SIG-M5 treated with dmso at 0.1 percent for 504 hours (cell line): ENCODE data around the gene TMEFF1.

ENCODE experiments used
- DNase-seq: peaks from one replicate; lab custom pipeline; 2025; ENCODE audit not compliant: unreplicated experiment; lab: John Stamatoyannopoulos, UW

The TMEFF1 gene

DNA sequence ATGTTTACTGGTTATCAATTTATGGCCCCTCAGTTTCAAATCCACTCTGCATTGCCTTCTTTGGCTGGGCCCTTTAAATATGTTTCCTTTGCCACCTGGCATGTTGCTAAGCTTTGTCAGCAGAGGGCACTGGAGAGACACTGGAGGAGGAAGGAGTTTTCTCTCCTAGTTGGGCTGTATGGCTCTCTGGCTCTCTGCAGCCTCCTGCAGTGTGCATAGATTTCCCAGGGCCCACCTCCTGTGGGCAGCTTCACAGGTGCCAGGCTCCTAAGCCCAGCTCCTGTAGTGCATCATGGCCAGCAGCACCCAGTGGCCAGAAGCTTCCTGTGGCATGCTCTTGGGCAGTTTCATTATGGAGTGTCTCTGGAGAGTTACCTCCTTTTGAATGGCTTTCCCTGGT lies 128.3 kb downstream of the TMEFF1 start:
- peak; percentile 74 for DNase-seq

GRCh38 chr9:100602342-100602801 lies 129.4 kb downstream of the TMEFF1 start:
- DNase-seq = peak; percentile 54

DNA sequence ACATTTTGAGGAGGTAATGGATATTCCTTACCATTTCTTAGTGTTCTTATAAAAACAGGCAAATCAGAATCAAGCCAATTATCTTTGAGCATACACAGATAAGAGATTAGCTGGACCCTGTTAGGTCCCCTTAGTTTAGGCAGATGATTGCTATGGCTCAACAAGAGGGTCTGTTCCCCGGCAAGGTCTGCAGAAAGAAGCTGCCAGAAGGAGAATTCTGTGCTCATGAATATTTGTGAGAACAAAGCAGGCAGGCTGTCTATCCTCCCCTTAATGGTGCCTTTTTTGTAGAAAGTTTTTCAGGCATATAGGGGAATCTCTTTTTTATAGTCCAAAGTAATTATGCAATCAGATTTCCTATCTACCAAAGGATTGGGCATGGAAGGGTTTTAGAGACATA lies 132.5 kb downstream of the TMEFF1 start:
- DNase-seq = no peak

- DNase-seq = no peak
Measured at GRCh38 chr9:100619194-100619593, 146.2 kb downstream of the TMEFF1 start.

- DNase-seq = no peak
Measured at GRCh38 chr9:100619665-100620064, 146.7 kb downstream of the TMEFF1 start.

DNA sequence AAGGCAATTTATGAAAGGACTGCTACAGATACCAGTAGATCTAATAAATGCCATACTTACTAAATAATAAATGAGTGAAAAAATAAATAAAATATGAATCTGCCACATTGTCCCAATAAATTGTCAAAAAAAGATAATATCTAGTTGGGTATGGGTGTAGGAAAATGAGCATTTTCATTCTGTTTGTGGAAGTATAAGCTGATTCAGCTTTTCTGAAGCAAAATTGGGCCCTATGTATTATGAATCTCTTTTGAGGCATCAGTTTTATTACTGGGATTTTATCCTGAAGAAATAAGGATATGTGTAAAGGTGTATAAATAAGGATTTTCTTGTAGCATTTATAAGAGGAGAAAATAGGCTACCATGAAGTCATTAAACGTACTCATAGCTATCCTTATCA lies 151.0 kb downstream of the TMEFF1 start:
- no peak for DNase-seq

GRCh38 chr9:100626949-100627348 lies 154.0 kb downstream of the TMEFF1 start:
- DNase-seq = no peak
